HFF-Myc (cell line): Measurements from ENCODE around the gene BTAF1.

ENCODE experiments used
- DNase-seq: peaks from one replicate; pipeline ENCODE4 v3.0.0-alpha.2; 2011; ENCODE audit warnings: low read depth; ENCODE audit errors: extremely low read depth
- H3K4me3 ChIP-seq: replicated peaks from 2 replicates; pipeline ENCODE4 v1.5.1; 2011; ENCODE audit warnings: low read depth, mild to moderate bottlenecking, control low read depth, low read length
- CTCF ChIP-seq: IDR thresholded peaks from 2 replicates; pipeline ENCODE4 v1.5.1; 2012; ENCODE audit warnings: mild to moderate bottlenecking, low read depth, low read length, control low read depth; ENCODE audit errors: missing control alignments

Gene BTAF1

DNA sequence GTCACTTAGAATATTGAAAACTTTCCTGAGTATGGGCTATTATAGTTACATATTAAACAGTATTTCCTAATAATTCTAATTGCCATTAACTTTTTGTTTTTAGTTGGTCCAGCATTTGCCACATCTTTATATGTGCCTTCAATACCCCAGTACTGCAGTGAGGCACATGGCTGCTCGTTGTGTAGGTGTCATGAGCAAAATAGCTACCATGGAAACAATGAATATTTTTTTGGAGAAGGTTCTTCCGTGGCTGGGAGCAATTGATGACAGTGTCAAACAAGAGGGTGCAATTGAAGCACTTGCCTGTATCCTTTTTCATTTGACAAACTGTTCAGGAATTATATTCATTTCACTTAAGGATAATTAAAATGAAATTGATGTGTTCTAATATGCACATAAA lies 72.7 kb downstream of the BTAF1 start:
- TF ChIP-seq CTCF, result no peak
- DNase-seq, result no peak
- no peak overlapping the region for H3K4me3 ChIP-seq

- H3K4me3 ChIP-seq, result no peak overlapping the region
- no peak for DNase-seq
- TF ChIP-seq CTCF, result no peak
These were observed 78.0 kb downstream of the BTAF1 start for GRCh38 chr10:92001581-92001980.

DNA sequence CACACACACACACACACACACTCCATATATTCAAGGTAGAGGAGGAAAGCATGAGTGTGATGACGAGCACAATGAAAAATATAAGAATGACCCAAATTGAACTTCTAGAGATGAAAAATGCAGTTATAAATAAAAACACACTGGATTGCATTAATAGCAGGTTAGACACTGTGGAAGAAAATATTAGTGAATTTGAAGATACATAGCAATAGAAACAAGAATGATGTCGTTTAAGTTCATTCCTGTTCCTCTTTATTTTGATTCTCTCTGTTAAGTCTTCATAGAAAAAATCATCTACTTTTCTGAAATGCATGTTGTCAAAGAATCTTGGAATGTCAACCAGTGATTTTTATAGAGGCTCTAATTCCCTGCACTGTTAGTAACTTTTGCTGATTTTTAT lies 78.4 kb downstream of the BTAF1 start:
- DNase-seq, result no peak
- H3K4me3 ChIP-seq, result no peak overlapping the region
- TF ChIP-seq CTCF, result no peak

DNA sequence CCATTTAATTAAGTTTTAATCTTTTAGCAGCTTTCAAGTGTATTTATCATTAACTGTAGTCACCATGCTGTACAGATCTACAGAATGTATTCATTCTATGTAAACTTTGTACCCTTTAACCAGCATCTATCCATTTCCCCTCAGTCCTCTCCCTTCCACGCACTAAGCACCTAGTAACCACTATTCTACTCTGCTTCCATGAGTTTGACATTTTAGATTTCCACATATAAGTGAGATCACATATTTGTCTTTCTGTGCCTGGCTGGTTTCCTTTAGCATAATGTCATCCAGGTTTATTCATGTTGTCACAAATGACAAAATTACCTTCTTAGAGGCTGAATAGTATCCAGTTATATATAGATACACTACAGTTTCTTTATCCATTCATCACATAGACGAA lies 79.7 kb downstream of the BTAF1 start:
- DNase-seq, result no peak
- no peak for TF ChIP-seq CTCF
- no peak overlapping the region for H3K4me3 ChIP-seq

DNA sequence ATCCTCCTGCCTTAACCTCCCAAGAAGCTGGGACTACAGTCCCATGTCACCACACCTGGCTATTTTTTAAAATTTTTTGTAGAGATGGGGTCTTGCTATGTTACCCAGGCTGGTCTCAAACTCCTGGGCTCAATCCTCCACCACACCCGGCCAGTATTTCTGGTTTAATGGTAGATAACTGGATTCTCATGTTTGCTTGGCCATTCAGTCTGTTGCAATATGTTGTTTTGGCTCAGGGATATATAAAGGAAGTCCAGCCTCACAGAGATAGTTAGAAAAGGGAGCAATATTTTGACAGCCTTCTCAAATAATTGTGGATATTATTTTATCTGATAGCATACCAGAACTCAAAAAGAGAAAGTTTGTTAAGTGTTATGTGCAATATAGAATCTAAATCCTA lies 82.4 kb downstream of the BTAF1 start:
- no peak for TF ChIP-seq CTCF
- H3K4me3 ChIP-seq, result no peak overlapping the region

GRCh38 chr10:92009445-92009844 lies 85.9 kb downstream of the BTAF1 start:
- DNase-seq, result no peak
- no peak overlapping the region for H3K4me3 ChIP-seq
- TF ChIP-seq CTCF, result no peak

More for the DNA sequence above, 82.4 kb downstream of the BTAF1 start:
- no peak for DNase-seq

GRCh38 chr10:92010047-92010735 lies 86.6 kb downstream of the BTAF1 start:
- no peak for DNase-seq
- H3K4me3 ChIP-seq, result no peak overlapping the region
- TF ChIP-seq CTCF, result no peak
